GM21381 (cell line): ENCODE measurements around the gene MLXIPL.
"Not testable (repeated sequence)": the region's sequence is repeated elsewhere in the genome, so short reads cannot be mapped to it uniquely, and the experiment has no call there.

Source experiments
- ATAC-seq: cut with Tn5 transposase; IDR thresholded peaks from one replicate; pipeline ENCODE4 v1.9.1; 2021; ENCODE audit warnings: mild to moderate bottlenecking, moderate library complexity; ENCODE audit not compliant: unreplicated experiment

The MLXIPL gene

DNA sequence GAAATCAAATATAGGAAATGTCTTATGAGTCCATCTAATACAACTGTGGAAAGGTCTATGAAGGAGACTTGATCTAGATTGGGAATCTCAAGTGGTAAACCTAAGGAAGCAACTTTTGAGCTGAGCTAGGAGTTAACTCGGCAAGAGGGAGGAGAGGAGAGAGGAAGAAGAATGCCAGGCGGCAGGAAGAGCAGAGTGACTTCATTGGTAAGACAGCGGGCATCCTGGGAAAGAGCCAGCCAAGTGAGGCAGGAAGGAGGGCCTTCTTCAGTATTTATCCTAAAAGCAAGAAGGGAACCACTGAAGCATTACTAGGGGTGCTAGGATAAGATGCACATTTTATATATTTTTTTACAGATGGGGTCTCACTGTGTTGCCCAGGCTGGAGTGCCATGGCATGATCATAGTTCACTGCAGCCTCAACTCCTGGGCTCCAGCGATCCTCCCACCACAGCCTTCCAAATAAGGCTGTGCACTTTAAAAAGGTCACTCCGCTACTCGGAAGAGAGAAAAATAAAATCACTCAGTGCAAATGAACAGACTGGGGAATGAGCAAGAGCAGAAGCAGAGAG, 68.8 kb downstream of the MLXIPL start:
- no peak for ATAC-seq

DNA sequence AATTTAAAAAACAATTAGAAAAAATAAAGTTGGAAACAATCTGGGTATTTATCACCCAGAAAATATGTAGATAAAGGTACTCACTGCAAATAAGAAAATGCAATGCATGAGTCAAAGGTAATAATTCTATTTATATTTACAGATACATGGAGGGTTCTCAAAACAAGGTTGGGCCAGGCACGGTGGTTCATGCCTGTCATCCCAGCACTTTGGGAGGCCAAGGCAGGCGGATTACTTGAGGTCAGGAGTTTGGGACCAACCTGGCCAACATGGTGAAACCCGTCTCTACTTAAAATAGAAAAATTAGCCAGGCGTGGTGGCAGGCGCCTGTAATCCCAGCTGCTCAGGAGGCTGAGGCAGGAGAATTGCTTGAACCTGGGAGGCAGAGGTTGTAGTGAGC, 74.2 kb downstream of the MLXIPL start:
- not testable (repeated sequence) for ATAC-seq

DNA sequence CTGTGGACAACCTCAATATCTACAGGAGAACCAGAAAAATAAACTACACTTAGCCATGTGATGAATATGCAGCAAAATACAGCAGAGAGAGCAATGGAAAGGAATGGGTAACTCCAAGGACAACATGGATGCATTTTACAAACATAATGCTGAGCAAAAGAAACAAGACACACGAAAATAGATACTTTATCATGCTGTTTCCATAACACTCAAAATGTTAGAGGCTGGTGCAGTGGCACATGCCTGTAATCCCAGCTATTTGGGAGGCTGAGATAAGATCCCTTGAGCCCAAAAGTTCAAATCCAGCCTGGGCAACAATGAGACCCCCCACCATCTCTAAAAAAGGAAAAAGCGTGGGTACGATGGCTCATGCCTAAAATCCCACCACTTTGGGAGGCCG, 75.1 kb downstream of the MLXIPL start:
- ATAC-seq: no peak

DNA sequence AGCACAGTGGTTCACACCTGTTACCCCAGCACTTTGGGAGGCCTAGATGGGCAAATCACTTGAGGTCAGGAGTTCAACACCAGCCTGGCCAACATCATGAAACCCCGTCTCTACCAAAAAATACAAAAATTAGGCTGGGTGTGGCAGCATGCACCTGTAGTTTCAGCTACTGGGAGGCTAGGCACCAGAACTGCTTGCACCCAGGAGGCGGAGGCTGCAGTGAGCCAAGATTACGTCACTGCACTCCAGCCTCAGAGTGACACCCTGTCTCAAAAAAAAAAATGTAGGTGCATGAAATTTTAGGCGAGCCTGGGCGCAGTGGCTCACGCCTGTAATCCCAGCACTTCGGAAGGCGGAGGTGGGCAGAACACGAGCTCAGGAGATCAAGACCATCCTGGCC, 76.5 kb downstream of the MLXIPL start:
- ATAC-seq: no peak

DNA sequence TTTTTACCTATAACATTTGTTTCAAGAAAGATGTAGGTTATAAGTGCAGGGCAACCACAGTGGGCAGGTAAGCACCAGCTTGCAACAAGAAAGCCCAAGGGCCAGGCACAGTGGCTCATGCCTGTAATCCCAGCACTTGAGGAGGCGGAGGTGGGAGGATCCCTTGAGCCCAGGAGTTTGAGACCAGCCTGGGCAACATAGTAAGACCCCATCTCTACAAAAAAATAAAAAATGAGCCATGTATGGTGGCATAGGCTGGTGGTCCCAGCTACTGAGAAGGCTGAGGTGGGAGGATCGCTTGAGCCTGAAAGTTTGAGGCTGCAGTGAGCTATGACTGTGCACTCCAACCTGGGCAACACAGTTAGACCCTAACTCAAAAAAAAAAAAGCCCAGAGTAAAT, 79.6 kb downstream of the MLXIPL start:
- ATAC-seq: no peak
